HUDEP-2 (cell line): Measurements from ENCODE around the gene CACNA1C.

Experiments used
- DNase-seq, 76 experiments: peaks; one replicate each; lab custom pipeline; 2025; ENCODE audit not compliant: unreplicated experiment in 76 of 76; lab: John Stamatoyannopoulos, UW

The CACNA1C gene

GRCh38 chr12:2353691-2354090, 300.9 kb downstream of the CACNA1C start:
- DNase-seq: no peak

- DNase-seq: no peak
Observed at GRCh38 chr12:2354151-2354991, 301.6 kb downstream of the CACNA1C start.

- no peak for DNase-seq
Observed at GRCh38 chr12:2355198-2355597, 302.4 kb downstream of the CACNA1C start.

GRCh38 chr12:2355604-2356003, 302.8 kb downstream of the CACNA1C start:
- no peak for DNase-seq

- DNase-seq: no peak
Observed at GRCh38 chr12:2356601-2357125, 303.9 kb downstream of the CACNA1C start.

- DNase-seq: no peak
Observed at GRCh38 chr12:2358986-2359658, 306.3 kb downstream of the CACNA1C start.

GRCh38 chr12:2359725-2360629, 307.2 kb downstream of the CACNA1C start:
- no peak for DNase-seq

- no peak for DNase-seq
Observed at GRCh38 chr12:2360630-2361170, 307.9 kb downstream of the CACNA1C start.

- DNase-seq: no peak
Observed at GRCh38 chr12:2363836-2364609, 311.2 kb downstream of the CACNA1C start.

GRCh38 chr12:2364631-2365051, 311.9 kb downstream of the CACNA1C start:
- no peak for DNase-seq

- no peak for DNase-seq
Observed at GRCh38 chr12:2366711-2367110, 313.9 kb downstream of the CACNA1C start.

- no peak for DNase-seq
Observed at GRCh38 chr12:2372178-2372577, 319.4 kb downstream of the CACNA1C start.

- DNase-seq: no peak
Observed at GRCh38 chr12:2372735-2373134, 319.9 kb downstream of the CACNA1C start.

- DNase-seq: no peak
Observed at GRCh38 chr12:2373307-2373706, 320.5 kb downstream of the CACNA1C start.

- DNase-seq: no peak
Observed at GRCh38 chr12:2374092-2374906, 321.5 kb downstream of the CACNA1C start.

GRCh38 chr12:2375871-2376270, 323.1 kb downstream of the CACNA1C start:
- DNase-seq: no peak

- no peak for DNase-seq
Observed at GRCh38 chr12:2376908-2377657, 324.3 kb downstream of the CACNA1C start.

- DNase-seq: no peak
Observed at GRCh38 chr12:2378835-2379330, 326.1 kb downstream of the CACNA1C start.
